OCI-LY1 (cell line): Measurements from ENCODE around the gene CC2D1A.
"Not testable (repeated sequence)": the region's sequence is repeated elsewhere in the genome, so short reads cannot be mapped to it uniquely, and the experiment has no call there.

ENCODE experiments used
- H2AFZ ChIP-seq: fragments of 200-600 bp; sonication (generic), shearing (Covaris generic); 2 replicates; pipeline ENCODE4 v1.6.0; 2014; ENCODE audit warnings: antibody characterized with exemption, mild to moderate bottlenecking, low read length
- H3F3A ChIP-seq: fragments of 200-600 bp; sonication (generic), shearing (Covaris generic); 2 replicates; pipeline ENCODE4 v1.6.0; 2014; ENCODE audit warnings: mild to moderate bottlenecking, antibody characterized with exemption, low read length, moderate library complexity; ENCODE audit not compliant: insufficient read depth
- H3K27ac ChIP-seq: fragments of 200-600 bp; sonication (generic); 2 replicates; pipeline ENCODE4 v1.5.1; 2014; ENCODE audit warnings: low read length, mixed run types, mild to moderate bottlenecking, low read depth; ENCODE audit not compliant: poor library complexity, severe bottlenecking
- H3K27me3 ChIP-seq: fragments of 200-600 bp; sonication (generic); 2 replicates; pipeline ENCODE4 v1.6.0; 2014; ENCODE audit warnings: antibody characterized with exemption, mild to moderate bottlenecking, low read length, moderate library complexity; ENCODE audit not compliant: insufficient read depth
- H3K36me3 ChIP-seq: fragments of 200-600 bp; sonication (generic); 2 replicates; pipeline ENCODE4 v1.6.1; 2014; ENCODE audit warnings: mild to moderate bottlenecking, antibody characterized with exemption, low read length, moderate library complexity, mixed read lengths; ENCODE audit not compliant: insufficient read depth
- H3K4me1 ChIP-seq: fragments of 200-600 bp; sonication (generic); 2 replicates; pipeline ENCODE4 v1.5.1; 2014; ENCODE audit warnings: mild to moderate bottlenecking, low read length, moderate library complexity; ENCODE audit not compliant: insufficient read depth, severe bottlenecking
- H3K4me2 ChIP-seq: fragments of 200-600 bp; sonication (generic), shearing (Covaris generic); 2 replicates; pipeline ENCODE4 v1.6.1; 2014; ENCODE audit warnings: low read length
- H3K4me3 ChIP-seq: fragments of 200-600 bp; sonication (generic); 2 replicates; pipeline ENCODE4 v1.5.1; 2014; ENCODE audit warnings: low read length, low read depth, mild to moderate bottlenecking, mixed read lengths; ENCODE audit not compliant: poor library complexity, severe bottlenecking
- H3K79me2 ChIP-seq: fragments of 200-600 bp; shearing (Covaris generic); 2 replicates; pipeline ENCODE4 v1.6.1; 2016; ENCODE audit warnings: mixed run types, low read length, mixed read lengths; ENCODE audit not compliant: insufficient read depth
- H3K9ac ChIP-seq: fragments of 200-600 bp; sonication (generic), shearing (Covaris generic); 2 replicates; pipeline ENCODE4 v1.6.1; 2014; ENCODE audit warnings: mild to moderate bottlenecking, low read length, mixed read lengths
- H3K9me2 ChIP-seq: fragments of 200-600 bp; sonication (generic), shearing (Covaris generic); 2 replicates; pipeline ENCODE4 v1.6.1; 2014; ENCODE audit warnings: low read depth, mild to moderate bottlenecking, low read length, mixed read lengths
- H3K9me3 ChIP-seq: fragments of 200-600 bp; shearing (Covaris generic); 2 replicates; pipeline ENCODE4 v1.6.1; 2014; ENCODE audit warnings: low read length, mixed read lengths
- H4K20me1 ChIP-seq: fragments of 200-600 bp; sonication (generic), shearing (Covaris generic); 2 replicates; pipeline ENCODE4 v1.6.0; 2016; ENCODE audit warnings: mild to moderate bottlenecking, low read length; ENCODE audit not compliant: insufficient read depth
- EZH2 ChIP-seq: fragments of 200-600 bp; sonication (generic), shearing (Covaris generic); IDR thresholded peaks from 2 replicates; pipeline ENCODE4 v1.8.0; 2017; ENCODE audit warnings: borderline replicate concordance, mixed run types, mild to moderate bottlenecking, antibody characterized with exemption, low read length, moderate library complexity, mixed read lengths
- TF ChIP-seq, protein P1 (sequence below): fragments of 200-600 bp; sonication (generic), shearing (Covaris generic); IDR thresholded peaks from 2 replicates; pipeline ENCODE4 v1.5.1; 2017; ENCODE audit warnings: mild to moderate bottlenecking, antibody characterized with exemption, low read length, moderate library complexity, mixed read lengths

The CC2D1A gene

DNA sequence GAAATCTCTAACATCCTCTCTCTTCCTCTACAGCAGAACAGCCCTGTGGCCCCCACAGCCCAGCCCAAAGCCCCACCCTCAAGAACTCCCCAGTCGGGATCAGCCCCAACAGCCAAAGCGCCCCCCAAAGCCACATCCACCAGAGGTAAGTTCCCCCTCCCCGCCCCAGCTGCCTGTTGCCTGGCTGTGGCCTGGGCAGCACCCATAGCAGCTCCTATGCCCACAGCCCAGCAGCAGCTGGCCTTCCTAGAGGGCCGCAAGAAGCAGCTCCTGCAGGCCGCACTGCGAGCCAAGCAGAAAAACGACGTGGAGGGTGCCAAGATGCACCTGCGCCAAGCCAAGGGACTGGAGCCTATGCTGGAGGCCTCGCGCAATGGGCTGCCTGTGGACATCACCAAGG lies 14.5 kb downstream of the CC2D1A start:
- no peaks in the 10 kb centered on the region for H3K27me3 ChIP-seq
- no peaks in the 10 kb centered on the region for H4K20me1 ChIP-seq
- no peak overlapping the region for H3K4me3 ChIP-seq
- no peak overlapping the region for H3K4me2 ChIP-seq
- no peak overlapping the region for H2AFZ ChIP-seq
- 0 out of 2 replicates have a peak, but pooled peaks cover 2% of the 10 kb centered on the region for H3K9me3 ChIP-seq
- no peaks in the 10 kb centered on the region for H3F3A ChIP-seq
- H3K9me2 ChIP-seq: no peaks in the 10 kb centered on the region
- no peak overlapping the region for H3K9ac ChIP-seq
- H3K36me3 ChIP-seq: peaks cover 78% of the 10 kb centered on the region
- TF ChIP-seq, protein P1, sequence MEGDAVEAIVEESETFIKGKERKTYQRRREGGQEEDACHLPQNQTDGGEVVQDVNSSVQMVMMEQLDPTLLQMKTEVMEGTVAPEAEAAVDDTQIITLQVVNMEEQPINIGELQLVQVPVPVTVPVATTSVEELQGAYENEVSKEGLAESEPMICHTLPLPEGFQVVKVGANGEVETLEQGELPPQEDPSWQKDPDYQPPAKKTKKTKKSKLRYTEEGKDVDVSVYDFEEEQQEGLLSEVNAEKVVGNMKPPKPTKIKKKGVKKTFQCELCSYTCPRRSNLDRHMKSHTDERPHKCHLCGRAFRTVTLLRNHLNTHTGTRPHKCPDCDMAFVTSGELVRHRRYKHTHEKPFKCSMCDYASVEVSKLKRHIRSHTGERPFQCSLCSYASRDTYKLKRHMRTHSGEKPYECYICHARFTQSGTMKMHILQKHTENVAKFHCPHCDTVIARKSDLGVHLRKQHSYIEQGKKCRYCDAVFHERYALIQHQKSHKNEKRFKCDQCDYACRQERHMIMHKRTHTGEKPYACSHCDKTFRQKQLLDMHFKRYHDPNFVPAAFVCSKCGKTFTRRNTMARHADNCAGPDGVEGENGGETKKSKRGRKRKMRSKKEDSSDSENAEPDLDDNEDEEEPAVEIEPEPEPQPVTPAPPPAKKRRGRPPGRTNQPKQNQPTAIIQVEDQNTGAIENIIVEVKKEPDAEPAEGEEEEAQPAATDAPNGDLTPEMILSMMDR: no peak
- no peak for TF ChIP-seq EZH2
- no peak overlapping the region for H3K27ac ChIP-seq
- no peaks in the 10 kb centered on the region for H3K4me1 ChIP-seq
- no peaks in the 10 kb centered on the region for H3K79me2 ChIP-seq

DNA sequence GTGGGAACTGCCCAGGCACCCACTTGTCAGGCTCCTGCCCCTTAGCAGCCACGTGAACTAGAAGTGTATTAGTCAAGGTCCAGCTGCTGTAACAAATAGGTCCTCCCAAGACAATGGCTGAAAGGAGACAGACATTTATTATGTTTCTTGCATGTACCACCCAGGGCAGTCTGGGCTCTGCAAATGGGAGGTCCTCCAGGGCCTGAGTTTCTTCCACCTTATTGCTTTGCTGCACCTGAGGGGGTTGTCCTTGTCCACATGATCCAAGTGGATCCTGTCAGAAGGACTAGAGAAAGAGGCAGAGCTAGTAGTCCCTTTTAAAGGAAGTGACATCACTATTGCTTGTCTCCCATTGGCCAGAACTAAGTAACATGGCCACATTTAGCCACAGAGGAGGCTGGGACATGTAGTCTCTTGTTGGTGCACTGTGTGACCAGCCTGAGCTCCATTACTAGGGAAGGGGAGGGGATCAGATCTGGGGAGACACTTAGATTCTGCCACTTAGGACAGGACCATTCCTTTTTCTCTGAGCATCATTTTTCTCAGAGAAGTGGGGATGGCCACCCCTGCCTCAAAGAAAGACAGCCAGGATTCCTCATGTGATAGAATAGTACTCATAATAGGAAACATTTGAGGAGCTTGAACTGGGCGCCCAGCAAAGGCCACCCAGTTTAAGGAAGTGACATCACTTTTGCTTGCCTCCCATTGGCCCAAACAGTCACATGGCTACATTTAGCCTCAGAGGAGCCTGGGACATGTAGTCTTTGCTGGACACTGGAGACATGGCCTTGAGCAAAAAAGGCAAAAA lies 15.1 kb downstream of the CC2D1A start:
- TF ChIP-seq EZH2: no peak
- TF ChIP-seq, protein P1: no peak
- Histone ChIP-seq H3F3A (no peaks in the 10 kb centered on the region), H3K27ac (no peak overlapping the region), H4K20me1 (no peaks in the 10 kb centered on the region), H3K9ac (no peak overlapping the region), H3K27me3 (no peaks in the 10 kb centered on the region), H3K4me2 (no peak overlapping the region), H3K79me2 (no peaks in the 10 kb centered on the region), H3K4me3 (no peak overlapping the region), H3K36me3 (peaks cover 74% of the 10 kb centered on the region), H2AFZ (no peak overlapping the region), H3K4me1 (no peaks in the 10 kb centered on the region), H3K9me2 (no peaks in the 10 kb centered on the region), H3K9me3 (0 out of 2 replicates have a peak, but pooled peaks cover 2% of the 10 kb centered on the region)

DNA sequence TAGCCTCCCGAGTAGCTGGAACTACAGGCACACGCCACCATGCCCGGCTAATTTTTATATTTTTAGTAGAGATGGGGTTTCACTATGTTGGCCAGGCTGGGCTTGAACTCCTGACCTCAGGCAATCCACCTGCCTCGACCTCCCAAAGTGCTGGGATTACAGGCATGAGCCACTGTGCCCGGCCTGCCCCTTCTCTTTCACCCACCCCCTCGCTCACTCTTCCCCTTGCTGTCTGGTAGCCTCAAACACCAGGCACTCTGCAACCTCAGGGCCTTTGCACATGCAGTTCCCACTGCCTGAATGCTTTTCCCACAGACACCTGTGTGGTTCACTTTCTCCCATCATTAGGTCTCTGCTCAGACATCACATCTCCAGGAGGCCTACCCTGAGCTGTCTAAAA lies 16.1 kb downstream of the CC2D1A start:
- not testable (repeated sequence) for H3K27ac ChIP-seq, H3K79me2 ChIP-seq, H3K27me3 ChIP-seq, H3K9ac ChIP-seq, H3K4me3 ChIP-seq, H3K9me3 ChIP-seq, H3K9me2 ChIP-seq, H3F3A ChIP-seq, H3K4me2 ChIP-seq, H2AFZ ChIP-seq, H4K20me1 ChIP-seq, H3K4me1 ChIP-seq
- peaks cover 73% of the 10 kb centered on the region for H3K36me3 ChIP-seq
